HEK293 (cell line): Measurements from ENCODE around the gene ZCCHC7.

Experiments
- CTCF ChIA-PET: fragments of 350-600 bp; formaldehyde crosslinking; extraction: SDS; loops from one replicate; lab custom pipeline; 2021; ENCODE audit warnings: antibody characterized with exemption; lab: Yijun Ruan, JAX
- POLR2A ChIA-PET: fragments of 300-600 bp; formaldehyde crosslinking; extraction: SDS; loops from one replicate; lab custom pipeline; 2020; ENCODE audit warnings: antibody characterized with exemption, inconsistent platforms; lab: Yijun Ruan, JAX
- H3K27ac ChIP-seq: fragments of 200-500 bp; sonication (Bioruptor generic); 2 replicates; pipeline ENCODE4 v1.5.1; 2014; ENCODE audit warnings: low read depth, low read length, control low read depth, inconsistent platforms; ENCODE audit errors: extremely low read depth
- H3K36me3 ChIP-seq, 2 experiments: fragments of 200-500 bp in 1 of 2; sonication (Bioruptor generic) in 1 of 2; 1 replicate in 1 of 2; 2 replicates in 1 of 2; pipeline ENCODE4 v1.5.1; 2014 to 2017; ENCODE audit warnings: inconsistent platforms in 2 of 2, low read length in 2 of 2; ENCODE audit not compliant: control insufficient read depth in 2 of 2, insufficient read depth in 1 of 2
- H3K4me1 ChIP-seq: fragments of 200-500 bp; sonication (Bioruptor generic); 2 replicates; pipeline ENCODE4 v1.5.1; 2014; ENCODE audit warnings: mild to moderate bottlenecking, low read length, inconsistent platforms; ENCODE audit not compliant: control insufficient read depth, insufficient read depth
- H3K4me3 ChIP-seq: 2 replicates; pipeline ENCODE4 v1.5.1; 2011; ENCODE audit warnings: low read depth, mild to moderate bottlenecking, control low read depth, low read length, moderate library complexity
- H3K9me3 ChIP-seq: fragments of 200-500 bp; sonication (Bioruptor generic); 2 replicates; pipeline ENCODE4 v1.5.1; 2014; ENCODE audit warnings: low read depth, low read length, inconsistent platforms; ENCODE audit not compliant: control insufficient read depth, insufficient read depth
- KLF16 ChIP-seq: fragments of 450-650 bp; formaldehyde crosslinking; IDR thresholded peaks from 2 replicates; pipeline ENCODE4 v1.5.1; 2017; ENCODE audit warnings: missing biosample characterization, missing genetic modification characterization
- OVOL3 ChIP-seq: fragments of 450-650 bp; formaldehyde crosslinking; IDR thresholded peaks from 2 replicates; pipeline ENCODE4 v1.5.1; 2016; ENCODE audit warnings: missing biosample characterization, missing genetic modification characterization
- SCRT1 ChIP-seq: fragments of 450-650 bp; formaldehyde crosslinking; IDR thresholded peaks from 2 replicates; pipeline ENCODE4 v1.5.1; 2016; ENCODE audit warnings: missing biosample characterization, missing genetic modification characterization, borderline replicate concordance
- SCRT2 ChIP-seq: fragments of 450-650 bp; formaldehyde crosslinking; IDR thresholded peaks from 2 replicates; pipeline ENCODE4 v1.5.1; 2016; ENCODE audit warnings: missing biosample characterization, missing genetic modification characterization
- TRIM28 ChIP-seq: IDR thresholded peaks from 2 replicates; pipeline ENCODE4 v1.6.1; 2011; ENCODE audit warnings: low read length, control low read depth, borderline replicate concordance
- ZBTB7A ChIP-seq: fragments of 450-650 bp; formaldehyde crosslinking; IDR thresholded peaks from 2 replicates; pipeline ENCODE4 v1.5.1; 2016; ENCODE audit warnings: low read depth, missing biosample characterization, missing genetic modification characterization
- ZIC2 ChIP-seq: fragments of 450-650 bp; formaldehyde crosslinking; IDR thresholded peaks from 2 replicates; pipeline ENCODE4 v1.5.1; 2016; ENCODE audit warnings: missing biosample characterization, missing genetic modification characterization
- ZNF202 ChIP-seq: fragments of 450-650 bp; formaldehyde crosslinking; IDR thresholded peaks from 2 replicates; pipeline ENCODE4 v1.5.1; 2016; ENCODE audit warnings: missing biosample characterization, missing genetic modification characterization, borderline replicate concordance
- ZNF23 ChIP-seq: fragments of 450-650 bp; formaldehyde crosslinking; IDR thresholded peaks from 2 replicates; pipeline ENCODE4 v1.5.1; 2016; ENCODE audit warnings: missing biosample characterization, missing genetic modification characterization, borderline replicate concordance
- ZNF302 ChIP-seq: fragments of 450-650 bp; formaldehyde crosslinking; IDR thresholded peaks from 2 replicates; pipeline ENCODE4 v1.5.1; 2016; ENCODE audit warnings: missing biosample characterization, missing genetic modification characterization, low read depth
- ZNF404 ChIP-seq: fragments of 450-650 bp; formaldehyde crosslinking; IDR thresholded peaks from 2 replicates; pipeline ENCODE4 v1.5.1; 2017; ENCODE audit warnings: missing biosample characterization, missing genetic modification characterization
- ZNF529 ChIP-seq: fragments of 450-650 bp; formaldehyde crosslinking; IDR thresholded peaks from 2 replicates; pipeline ENCODE4 v1.5.1; 2017; ENCODE audit warnings: missing genetic modification characterization, missing biosample characterization; ENCODE audit not compliant: insufficient replicate concordance
- ZNF555 ChIP-seq: fragments of 450-650 bp; formaldehyde crosslinking; conservative IDR thresholded peaks from 2 replicates; pipeline ENCODE4 v1.5.1; 2017; ENCODE audit warnings: missing biosample characterization, mild to moderate bottlenecking, missing genetic modification characterization, inconsistent platforms
- ZNF560 ChIP-seq: fragments of 450-650 bp; formaldehyde crosslinking; IDR thresholded peaks from 2 replicates; pipeline ENCODE4 v1.5.1; 2017; ENCODE audit warnings: missing biosample characterization, missing genetic modification characterization, borderline replicate concordance
- ZNF596 ChIP-seq: fragments of 450-650 bp; IDR thresholded peaks from 2 replicates; pipeline ENCODE4 v1.5.0; 2018; ENCODE audit warnings: missing biosample characterization, mild to moderate bottlenecking, missing genetic modification characterization, moderate library complexity
- ZNF629 ChIP-seq: fragments of 450-650 bp; formaldehyde crosslinking; IDR thresholded peaks from 2 replicates; pipeline ENCODE4 v1.5.1; 2017; ENCODE audit warnings: missing biosample characterization, missing genetic modification characterization
- ZNF658 ChIP-seq: fragments of 450-650 bp; formaldehyde crosslinking; IDR thresholded peaks from 2 replicates; pipeline ENCODE4; 2016; ENCODE audit warnings: missing biosample characterization, missing genetic modification characterization
- TF ChIP-seq, protein P1 (sequence below): fragments of 450-650 bp; formaldehyde crosslinking; IDR thresholded peaks from 2 replicates; pipeline ENCODE4 v1.5.1; 2016; ENCODE audit warnings: missing biosample characterization, missing genetic modification characterization
- TF ChIP-seq, protein P2 (sequence below): fragments of 450-650 bp; formaldehyde crosslinking; conservative IDR thresholded peaks from 2 replicates; pipeline ENCODE4 v1.5.1; 2016; ENCODE audit warnings: low read depth, missing biosample characterization, missing genetic modification characterization
- TF ChIP-seq, protein P3 (sequence below): fragments of 450-650 bp; formaldehyde crosslinking; IDR thresholded peaks from 2 replicates; pipeline ENCODE4 v1.5.1; 2016; ENCODE audit warnings: missing biosample characterization, missing genetic modification characterization

Gene ZCCHC7

DNA sequence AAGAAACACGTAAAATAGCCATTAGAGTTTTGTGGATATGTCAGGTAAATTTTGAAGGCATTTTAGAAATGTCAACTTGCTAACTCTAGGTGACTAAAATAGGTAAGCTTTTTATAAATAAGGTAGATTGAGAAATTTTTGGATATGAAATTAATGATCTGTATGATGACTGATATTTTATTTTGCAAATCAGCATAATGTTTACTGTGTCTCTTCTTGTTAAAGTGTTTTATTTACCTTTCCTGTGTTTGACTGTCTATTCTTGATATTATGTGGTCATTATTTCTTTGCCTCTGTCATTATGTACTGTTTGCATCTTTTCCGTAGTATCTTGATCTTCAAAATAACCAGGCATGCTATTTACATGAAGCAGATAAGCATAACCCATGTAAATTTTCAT lies 58.4 kb downstream of the ZCCHC7 start:
- Histone ChIP-seq H3K27ac (no peak overlapping the region), H3K4me1 (no peaks in the 10 kb centered on the region), H3K4me3 (no peak overlapping the region), H3K36me3 (peaks cover 0 to 5% of the 10 kb centered on the region in 2 experiments; a peak in 2 of 3 replicates), H3K9me3 (no peaks in the 10 kb centered on the region)
- TF ChIP-seq ZNF596 (no peak), TRIM28 (no peak), SCRT1 (no peak), ZNF529 (tag by site-specific recombination) (no peak), ZNF202 (tag by site-specific recombination) (no peak)
- TF ChIP-seq, protein P1, sequence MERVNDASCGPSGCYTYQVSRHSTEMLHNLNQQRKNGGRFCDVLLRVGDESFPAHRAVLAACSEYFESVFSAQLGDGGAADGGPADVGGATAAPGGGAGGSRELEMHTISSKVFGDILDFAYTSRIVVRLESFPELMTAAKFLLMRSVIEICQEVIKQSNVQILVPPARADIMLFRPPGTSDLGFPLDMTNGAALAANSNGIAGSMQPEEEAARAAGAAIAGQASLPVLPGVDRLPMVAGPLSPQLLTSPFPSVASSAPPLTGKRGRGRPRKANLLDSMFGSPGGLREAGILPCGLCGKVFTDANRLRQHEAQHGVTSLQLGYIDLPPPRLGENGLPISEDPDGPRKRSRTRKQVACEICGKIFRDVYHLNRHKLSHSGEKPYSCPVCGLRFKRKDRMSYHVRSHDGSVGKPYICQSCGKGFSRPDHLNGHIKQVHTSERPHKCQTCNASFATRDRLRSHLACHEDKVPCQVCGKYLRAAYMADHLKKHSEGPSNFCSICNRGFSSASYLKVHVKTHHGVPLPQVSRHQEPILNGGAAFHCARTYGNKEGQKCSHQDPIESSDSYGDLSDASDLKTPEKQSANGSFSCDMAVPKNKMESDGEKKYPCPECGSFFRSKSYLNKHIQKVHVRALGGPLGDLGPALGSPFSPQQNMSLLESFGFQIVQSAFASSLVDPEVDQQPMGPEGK (tag by site-specific recombination): no peak
- TF ChIP-seq, protein P2, sequence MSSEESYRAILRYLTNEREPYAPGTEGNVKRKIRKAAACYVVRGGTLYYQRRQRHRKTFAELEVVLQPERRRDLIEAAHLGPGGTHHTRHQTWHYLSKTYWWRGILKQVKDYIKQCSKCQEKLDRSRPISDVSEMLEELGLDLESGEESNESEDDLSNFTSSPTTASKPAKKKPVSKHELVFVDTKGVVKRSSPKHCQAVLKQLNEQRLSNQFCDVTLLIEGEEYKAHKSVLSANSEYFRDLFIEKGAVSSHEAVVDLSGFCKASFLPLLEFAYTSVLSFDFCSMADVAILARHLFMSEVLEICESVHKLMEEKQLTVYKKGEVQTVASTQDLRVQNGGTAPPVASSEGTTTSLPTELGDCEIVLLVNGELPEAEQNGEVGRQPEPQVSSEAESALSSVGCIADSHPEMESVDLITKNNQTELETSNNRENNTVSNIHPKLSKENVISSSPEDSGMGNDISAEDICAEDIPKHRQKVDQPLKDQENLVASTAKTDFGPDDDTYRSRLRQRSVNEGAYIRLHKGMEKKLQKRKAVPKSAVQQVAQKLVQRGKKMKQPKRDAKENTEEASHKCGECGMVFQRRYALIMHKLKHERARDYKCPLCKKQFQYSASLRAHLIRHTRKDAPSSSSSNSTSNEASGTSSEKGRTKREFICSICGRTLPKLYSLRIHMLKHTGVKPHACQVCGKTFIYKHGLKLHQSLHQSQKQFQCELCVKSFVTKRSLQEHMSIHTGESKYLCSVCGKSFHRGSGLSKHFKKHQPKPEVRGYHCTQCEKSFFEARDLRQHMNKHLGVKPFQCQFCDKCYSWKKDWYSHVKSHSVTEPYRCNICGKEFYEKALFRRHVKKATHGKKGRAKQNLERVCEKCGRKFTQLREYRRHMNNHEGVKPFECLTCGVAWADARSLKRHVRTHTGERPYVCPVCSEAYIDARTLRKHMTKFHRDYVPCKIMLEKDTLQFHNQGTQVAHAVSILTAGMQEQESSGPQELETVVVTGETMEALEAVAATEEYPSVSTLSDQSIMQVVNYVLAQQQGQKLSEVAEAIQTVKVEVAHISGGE: no peak
- POLR2A ChIA-PET: no interaction called here
- CTCF ChIA-PET: no interaction called here

DNA sequence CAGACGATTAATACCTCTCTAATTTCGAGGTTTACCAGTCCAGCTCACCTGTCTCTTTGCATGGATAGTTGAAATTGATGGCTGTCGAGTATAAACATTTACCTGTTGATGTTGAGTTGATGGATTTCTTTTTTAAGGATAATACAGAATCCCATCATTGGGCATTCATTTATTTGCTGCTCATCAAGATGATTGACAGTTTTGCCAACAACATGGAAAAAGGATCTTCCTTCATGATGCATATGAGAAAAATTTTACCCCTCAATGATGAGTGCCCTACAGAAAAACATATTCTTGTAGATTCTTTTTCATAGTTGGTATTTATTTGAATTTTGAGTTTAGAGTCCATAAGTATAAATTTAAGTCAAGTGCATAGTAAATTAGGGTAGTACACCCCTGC lies 59.2 kb downstream of the ZCCHC7 start:
- ChIA-PET CTCF (interaction anchor here (0.7 to 0.9 kb wide), 2 partner anchors 13 to 124 kb away, joined by 3 to 4 read pairs; no protein-coding TSS in a partner anchor), POLR2A (no interaction called here)
- Histone ChIP-seq H3K27ac (no peak overlapping the region), H3K4me1 (no peaks in the 10 kb centered on the region), H3K36me3 (peaks cover 0 to 5% of the 10 kb centered on the region in 2 experiments; a peak in 2 of 3 replicates), H3K9me3 (no peaks in the 10 kb centered on the region), H3K4me3 (no peak overlapping the region)
- TF ChIP-seq, protein P3, sequence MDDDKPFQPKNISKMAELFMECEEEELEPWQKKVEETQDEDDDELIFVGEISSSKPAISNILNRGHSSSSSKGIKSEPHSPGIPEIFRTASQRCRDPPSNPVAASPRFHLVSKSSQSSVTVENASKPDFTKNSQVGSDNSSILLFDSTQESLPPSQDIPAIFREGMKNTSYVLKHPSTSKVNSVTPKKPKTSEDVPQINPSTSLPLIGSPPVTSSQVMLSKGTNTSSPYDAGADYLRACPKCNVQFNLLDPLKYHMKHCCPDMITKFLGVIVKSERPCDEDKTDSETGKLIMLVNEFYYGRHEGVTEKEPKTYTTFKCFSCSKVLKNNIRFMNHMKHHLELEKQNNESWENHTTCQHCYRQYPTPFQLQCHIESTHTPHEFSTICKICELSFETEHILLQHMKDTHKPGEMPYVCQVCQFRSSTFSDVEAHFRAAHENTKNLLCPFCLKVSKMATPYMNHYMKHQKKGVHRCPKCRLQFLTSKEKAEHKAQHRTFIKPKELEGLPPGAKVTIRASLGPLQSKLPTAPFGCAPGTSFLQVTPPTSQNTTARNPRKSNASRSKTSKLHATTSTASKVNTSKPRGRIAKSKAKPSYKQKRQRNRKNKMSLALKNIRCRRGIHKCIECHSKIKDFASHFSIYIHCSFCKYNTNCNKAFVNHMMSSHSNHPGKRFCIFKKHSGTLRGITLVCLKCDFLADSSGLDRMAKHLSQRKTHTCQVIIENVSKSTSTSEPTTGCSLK (tag by site-specific recombination): no peak
- no peak for TF ChIP-seq KLF16 (tag by site-specific recombination)
- no peak for TF ChIP-seq ZNF560 (tag by site-specific recombination)
- no peak for TF ChIP-seq ZNF658 (tag by site-specific recombination)
- no peak for TF ChIP-seq ZIC2 (tag by site-specific recombination)
- TF ChIP-seq ZNF629: no peak
- TF ChIP-seq ZNF404 (tag by site-specific recombination): no peak
- TF ChIP-seq OVOL3 (tag by site-specific recombination): no peak
- TF ChIP-seq ZNF302 (tag by site-specific recombination): no peak
- TF ChIP-seq ZNF23 (tag by site-specific recombination): no peak
- TF ChIP-seq ZNF555: no peak
- no peak for TF ChIP-seq ZBTB7A
- no peak for TF ChIP-seq ZNF596
- no peak for TF ChIP-seq SCRT2 (tag by site-specific recombination)
